ENCODE data around the gene ZP4.

DNA sequence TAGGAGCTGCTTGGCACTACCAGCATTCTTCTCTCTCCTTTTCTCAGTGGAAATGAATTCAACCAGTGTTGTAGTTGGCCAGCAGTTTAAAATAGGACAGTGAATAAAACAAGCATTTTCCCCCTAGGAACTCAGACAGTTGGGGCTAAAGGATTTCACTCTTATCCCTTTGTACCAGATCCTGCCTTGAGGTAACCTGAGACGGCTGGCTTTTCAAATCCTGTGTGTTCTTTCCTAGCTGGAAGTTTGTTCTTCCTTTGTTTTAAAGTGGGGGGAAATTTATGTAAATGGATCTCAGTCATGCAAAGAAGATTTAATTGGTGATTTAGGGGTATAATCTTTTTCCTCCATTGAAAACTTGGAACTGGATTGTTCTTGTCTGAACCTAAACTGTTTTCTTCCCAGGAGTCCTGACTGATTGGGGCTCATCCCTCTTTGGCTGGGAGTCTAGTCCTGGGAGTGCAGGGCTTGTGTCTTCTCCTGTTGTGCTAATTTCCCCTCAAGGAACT lies 23.3 kb downstream of the ZP4 start:
- TF ChIP-seq JUNB (IDR thresholded peaks at IDR 0.05; ENCODE audit: unreplicated experiment) = no peak
- TF ChIP-seq, protein P1, sequence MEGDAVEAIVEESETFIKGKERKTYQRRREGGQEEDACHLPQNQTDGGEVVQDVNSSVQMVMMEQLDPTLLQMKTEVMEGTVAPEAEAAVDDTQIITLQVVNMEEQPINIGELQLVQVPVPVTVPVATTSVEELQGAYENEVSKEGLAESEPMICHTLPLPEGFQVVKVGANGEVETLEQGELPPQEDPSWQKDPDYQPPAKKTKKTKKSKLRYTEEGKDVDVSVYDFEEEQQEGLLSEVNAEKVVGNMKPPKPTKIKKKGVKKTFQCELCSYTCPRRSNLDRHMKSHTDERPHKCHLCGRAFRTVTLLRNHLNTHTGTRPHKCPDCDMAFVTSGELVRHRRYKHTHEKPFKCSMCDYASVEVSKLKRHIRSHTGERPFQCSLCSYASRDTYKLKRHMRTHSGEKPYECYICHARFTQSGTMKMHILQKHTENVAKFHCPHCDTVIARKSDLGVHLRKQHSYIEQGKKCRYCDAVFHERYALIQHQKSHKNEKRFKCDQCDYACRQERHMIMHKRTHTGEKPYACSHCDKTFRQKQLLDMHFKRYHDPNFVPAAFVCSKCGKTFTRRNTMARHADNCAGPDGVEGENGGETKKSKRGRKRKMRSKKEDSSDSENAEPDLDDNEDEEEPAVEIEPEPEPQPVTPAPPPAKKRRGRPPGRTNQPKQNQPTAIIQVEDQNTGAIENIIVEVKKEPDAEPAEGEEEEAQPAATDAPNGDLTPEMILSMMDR (conservative IDR thresholded peaks at IDR 0.05; ENCODE audit: low read depth in 2 of 2) = no peak
- TF ChIP-seq EZH2 (IDR thresholded peaks at IDR 0.05; ENCODE audit: low read depth, unreplicated experiment) = no peak
- no peak for TF ChIP-seq POLR2AphosphoS5 (IDR thresholded peaks at IDR 0.05; ENCODE audit: low read depth)
- TF ChIP-seq EZH2phosphoT487 (IDR thresholded peaks at IDR 0.05; ENCODE audit: unreplicated experiment) = no peak
- TF ChIP-seq, protein P2, sequence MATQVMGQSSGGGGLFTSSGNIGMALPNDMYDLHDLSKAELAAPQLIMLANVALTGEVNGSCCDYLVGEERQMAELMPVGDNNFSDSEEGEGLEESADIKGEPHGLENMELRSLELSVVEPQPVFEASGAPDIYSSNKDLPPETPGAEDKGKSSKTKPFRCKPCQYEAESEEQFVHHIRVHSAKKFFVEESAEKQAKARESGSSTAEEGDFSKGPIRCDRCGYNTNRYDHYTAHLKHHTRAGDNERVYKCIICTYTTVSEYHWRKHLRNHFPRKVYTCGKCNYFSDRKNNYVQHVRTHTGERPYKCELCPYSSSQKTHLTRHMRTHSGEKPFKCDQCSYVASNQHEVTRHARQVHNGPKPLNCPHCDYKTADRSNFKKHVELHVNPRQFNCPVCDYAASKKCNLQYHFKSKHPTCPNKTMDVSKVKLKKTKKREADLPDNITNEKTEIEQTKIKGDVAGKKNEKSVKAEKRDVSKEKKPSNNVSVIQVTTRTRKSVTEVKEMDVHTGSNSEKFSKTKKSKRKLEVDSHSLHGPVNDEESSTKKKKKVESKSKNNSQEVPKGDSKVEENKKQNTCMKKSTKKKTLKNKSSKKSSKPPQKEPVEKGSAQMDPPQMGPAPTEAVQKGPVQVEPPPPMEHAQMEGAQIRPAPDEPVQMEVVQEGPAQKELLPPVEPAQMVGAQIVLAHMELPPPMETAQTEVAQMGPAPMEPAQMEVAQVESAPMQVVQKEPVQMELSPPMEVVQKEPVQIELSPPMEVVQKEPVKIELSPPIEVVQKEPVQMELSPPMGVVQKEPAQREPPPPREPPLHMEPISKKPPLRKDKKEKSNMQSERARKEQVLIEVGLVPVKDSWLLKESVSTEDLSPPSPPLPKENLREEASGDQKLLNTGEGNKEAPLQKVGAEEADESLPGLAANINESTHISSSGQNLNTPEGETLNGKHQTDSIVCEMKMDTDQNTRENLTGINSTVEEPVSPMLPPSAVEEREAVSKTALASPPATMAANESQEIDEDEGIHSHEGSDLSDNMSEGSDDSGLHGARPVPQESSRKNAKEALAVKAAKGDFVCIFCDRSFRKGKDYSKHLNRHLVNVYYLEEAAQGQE (IDR thresholded peaks at IDR 0.05; ENCODE audit: unreplicated experiment) = no peak
- TF ChIP-seq CREB1 (CRISPR knock-in tag; IDR thresholded peaks at IDR 0.05; ENCODE audit: low read depth) = no peak
- no peak for TF ChIP-seq ZNF331 (CRISPR knock-in tag; IDR thresholded peaks at IDR 0.05; ENCODE audit: low read depth)
- TF ChIP-seq, protein P3, sequence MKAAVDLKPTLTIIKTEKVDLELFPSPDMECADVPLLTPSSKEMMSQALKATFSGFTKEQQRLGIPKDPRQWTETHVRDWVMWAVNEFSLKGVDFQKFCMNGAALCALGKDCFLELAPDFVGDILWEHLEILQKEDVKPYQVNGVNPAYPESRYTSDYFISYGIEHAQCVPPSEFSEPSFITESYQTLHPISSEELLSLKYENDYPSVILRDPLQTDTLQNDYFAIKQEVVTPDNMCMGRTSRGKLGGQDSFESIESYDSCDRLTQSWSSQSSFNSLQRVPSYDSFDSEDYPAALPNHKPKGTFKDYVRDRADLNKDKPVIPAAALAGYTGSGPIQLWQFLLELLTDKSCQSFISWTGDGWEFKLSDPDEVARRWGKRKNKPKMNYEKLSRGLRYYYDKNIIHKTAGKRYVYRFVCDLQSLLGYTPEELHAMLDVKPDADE (IDR thresholded peaks at IDR 0.05) = no peak
- TF ChIP-seq NANOG (IDR thresholded peaks at IDR 0.05; ENCODE audit: borderline replicate concordance) = peak; percentile 43; the same call in 1 of the 2 replicates
- TF ChIP-seq, protein P4, sequence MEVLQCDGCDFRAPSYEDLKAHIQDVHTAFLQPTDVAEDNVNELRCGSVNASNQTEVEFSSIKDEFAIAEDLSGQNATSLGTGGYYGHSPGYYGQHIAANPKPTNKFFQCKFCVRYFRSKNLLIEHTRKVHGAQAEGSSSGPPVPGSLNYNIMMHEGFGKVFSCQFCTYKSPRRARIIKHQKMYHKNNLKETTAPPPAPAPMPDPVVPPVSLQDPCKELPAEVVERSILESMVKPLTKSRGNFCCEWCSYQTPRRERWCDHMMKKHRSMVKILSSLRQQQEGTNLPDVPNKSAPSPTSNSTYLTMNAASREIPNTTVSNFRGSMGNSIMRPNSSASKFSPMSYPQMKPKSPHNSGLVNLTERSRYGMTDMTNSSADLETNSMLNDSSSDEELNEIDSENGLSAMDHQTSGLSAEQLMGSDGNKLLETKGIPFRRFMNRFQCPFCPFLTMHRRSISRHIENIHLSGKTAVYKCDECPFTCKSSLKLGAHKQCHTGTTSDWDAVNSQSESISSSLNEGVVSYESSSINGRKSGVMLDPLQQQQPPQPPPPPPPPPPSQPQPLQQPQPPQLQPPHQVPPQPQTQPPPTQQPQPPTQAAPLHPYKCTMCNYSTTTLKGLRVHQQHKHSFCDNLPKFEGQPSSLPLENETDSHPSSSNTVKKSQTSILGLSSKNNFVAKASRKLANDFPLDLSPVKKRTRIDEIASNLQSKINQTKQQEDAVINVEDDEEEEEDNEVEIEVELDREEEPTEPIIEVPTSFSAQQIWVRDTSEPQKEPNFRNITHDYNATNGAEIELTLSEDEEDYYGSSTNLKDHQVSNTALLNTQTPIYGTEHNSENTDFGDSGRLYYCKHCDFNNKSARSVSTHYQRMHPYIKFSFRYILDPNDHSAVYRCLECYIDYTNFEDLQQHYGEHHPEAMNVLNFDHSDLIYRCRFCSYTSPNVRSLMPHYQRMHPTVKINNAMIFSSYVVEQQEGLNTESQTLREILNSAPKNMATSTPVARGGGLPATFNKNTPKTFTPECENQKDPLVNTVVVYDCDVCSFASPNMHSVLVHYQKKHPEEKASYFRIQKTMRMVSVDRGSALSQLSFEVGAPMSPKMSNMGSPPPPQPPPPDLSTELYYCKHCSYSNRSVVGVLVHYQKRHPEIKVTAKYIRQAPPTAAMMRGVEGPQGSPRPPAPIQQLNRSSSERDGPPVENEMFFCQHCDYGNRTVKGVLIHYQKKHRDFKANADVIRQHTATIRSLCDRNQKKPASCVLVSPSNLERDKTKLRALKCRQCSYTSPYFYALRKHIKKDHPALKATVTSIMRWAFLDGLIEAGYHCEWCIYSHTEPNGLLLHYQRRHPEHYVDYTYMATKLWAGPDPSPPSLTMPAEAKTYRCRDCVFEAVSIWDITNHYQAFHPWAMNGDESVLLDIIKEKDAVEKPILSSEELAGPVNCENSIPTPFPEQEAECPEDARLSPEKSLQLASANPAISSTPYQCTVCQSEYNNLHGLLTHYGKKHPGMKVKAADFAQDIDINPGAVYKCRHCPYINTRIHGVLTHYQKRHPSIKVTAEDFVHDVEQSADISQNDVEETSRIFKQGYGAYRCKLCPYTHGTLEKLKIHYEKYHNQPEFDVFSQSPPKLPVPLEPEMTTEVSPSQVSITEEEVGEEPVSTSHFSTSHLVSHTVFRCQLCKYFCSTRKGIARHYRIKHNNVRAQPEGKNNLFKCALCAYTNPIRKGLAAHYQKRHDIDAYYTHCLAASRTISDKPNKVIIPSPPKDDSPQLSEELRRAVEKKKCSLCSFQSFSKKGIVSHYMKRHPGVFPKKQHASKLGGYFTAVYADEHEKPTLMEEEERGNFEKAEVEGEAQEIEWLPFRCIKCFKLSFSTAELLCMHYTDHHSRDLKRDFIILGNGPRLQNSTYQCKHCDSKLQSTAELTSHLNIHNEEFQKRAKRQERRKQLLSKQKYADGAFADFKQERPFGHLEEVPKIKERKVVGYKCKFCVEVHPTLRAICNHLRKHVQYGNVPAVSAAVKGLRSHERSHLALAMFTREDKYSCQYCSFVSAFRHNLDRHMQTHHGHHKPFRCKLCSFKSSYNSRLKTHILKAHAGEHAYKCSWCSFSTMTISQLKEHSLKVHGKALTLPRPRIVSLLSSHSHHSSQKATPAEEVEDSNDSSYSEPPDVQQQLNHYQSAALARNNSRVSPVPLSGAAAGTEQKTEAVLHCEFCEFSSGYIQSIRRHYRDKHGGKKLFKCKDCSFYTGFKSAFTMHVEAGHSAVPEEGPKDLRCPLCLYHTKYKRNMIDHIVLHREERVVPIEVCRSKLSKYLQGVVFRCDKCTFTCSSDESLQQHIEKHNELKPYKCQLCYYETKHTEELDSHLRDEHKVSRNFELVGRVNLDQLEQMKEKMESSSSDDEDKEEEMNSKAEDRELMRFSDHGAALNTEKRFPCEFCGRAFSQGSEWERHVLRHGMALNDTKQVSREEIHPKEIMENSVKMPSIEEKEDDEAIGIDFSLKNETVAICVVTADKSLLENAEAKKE (CRISPR knock-in tag; IDR thresholded peaks at IDR 0.05) = no peak
- TF ChIP-seq ZNF114 (CRISPR knock-in tag; IDR thresholded peaks at IDR 0.05) = no peak
- no peak for TF ChIP-seq STAT1 (IDR thresholded peaks at IDR 0.05; ENCODE audit: unreplicated experiment)

All from GM23338 (cell line).